Smooth muscle cell (in vitro differentiated cells): ENCODE measurements around the gene AMOTL2. TPM values are rescaled to one million over a fixed set of nuclear protein-coding genes. Genes with fewer than 3 reads are reported as not detected.
A peak's percentile ranks its signal among the peaks of the same experiment; 100 is the strongest.

Source experiments
- DNase-seq: peaks from one replicate; lab custom pipeline; 2025; ENCODE audit not compliant: unreplicated experiment; lab: John Stamatoyannopoulos, UW
- H2AFZ ChIP-seq: fragments of 200-600 bp; sonication (generic); 2 replicates; pipeline ENCODE4 v1.6.0; 2016; ENCODE audit warnings: antibody characterized with exemption, low read depth, mild to moderate bottlenecking
- H3F3A ChIP-seq: fragments of 200-600 bp; sonication (generic); 2 replicates; pipeline ENCODE4 v1.6.0; 2017; ENCODE audit warnings: antibody characterized with exemption, low read depth
- H3K27ac ChIP-seq: fragments of 200-600 bp; sonication (generic); 2 replicates; pipeline ENCODE4 v1.5.1; 2016; ENCODE audit warnings: low read depth, mild to moderate bottlenecking
- H3K27me3 ChIP-seq: fragments of 200-600 bp; sonication (generic); 2 replicates; pipeline ENCODE4 v1.6.1; 2016; ENCODE audit warnings: low read depth, mild to moderate bottlenecking
- H3K36me3 ChIP-seq: fragments of 200-600 bp; sonication (generic); 2 replicates; pipeline ENCODE4 v1.5.1; 2016; ENCODE audit warnings: low read depth
- H3K4me1 ChIP-seq: fragments of 200-600 bp; sonication (generic); 2 replicates; pipeline ENCODE4 v1.5.1; 2016; ENCODE audit warnings: low read depth
- H3K4me2 ChIP-seq: fragments of 200-600 bp; sonication (generic); 2 replicates; pipeline ENCODE4 v1.6.0; 2016; ENCODE audit warnings: mild to moderate bottlenecking
- H3K4me3 ChIP-seq: fragments of 200-600 bp; sonication (generic); 2 replicates; pipeline ENCODE4 v1.5.1; 2016; ENCODE audit warnings: mild to moderate bottlenecking
- H3K79me2 ChIP-seq: fragments of 200-600 bp; sonication (generic); 2 replicates; pipeline ENCODE4 v1.6.0; 2016; ENCODE audit warnings: low read depth, mild to moderate bottlenecking
- H3K9ac ChIP-seq: fragments of 200-600 bp; sonication (generic); 2 replicates; pipeline ENCODE4 v1.6.0; 2016; ENCODE audit warnings: low read depth
- H3K9me3 ChIP-seq: fragments of 200-600 bp; sonication (generic); replicated peaks from 2 replicates; pipeline ENCODE4 v1.5.1; 2016; ENCODE audit warnings: low read depth
- H4K20me1 ChIP-seq: fragments of 200-600 bp; sonication (generic); 2 replicates; pipeline ENCODE4 v1.6.0; 2016; ENCODE audit warnings: low read depth
- WGBS: methylation state at CpG from one replicate; pipeline ENCODE4 v1.1.7; 2016; ENCODE audit warnings: low lambda C conversion rate; 5-methylcytosine and 5-hydroxymethylcytosine counted together
- polyA plus RNA-seq: library from polyadenylated mRNA; unstranded; fragments of >200 nt; fragmentation: Nextera tagmentation; extraction: Ambion mirVana; gene quantifications from 2 replicates; pipeline ENCODE4 v1.2.1, GENCODE V29; 2016
- total RNA-seq: library from RNA; depleted of rRNA; stranded (reverse); fragments of >200 nt; gene quantifications from 2 replicates; pipeline ENCODE4 v1.2.3, GENCODE V29; 2014
- TF ChIP-seq, protein P1 (sequence below): fragments of 200-600 bp; sonication (generic); IDR thresholded peaks from 2 replicates; pipeline ENCODE4 v1.5.1; 2017; ENCODE audit warnings: borderline replicate concordance, mild to moderate bottlenecking, antibody characterized with exemption; ENCODE audit not compliant: insufficient read depth, poor library complexity, severe bottlenecking

Gene AMOTL2
- total and polyA plus RNA-seq, 2 experiments from 2014 or later = 109 to 114 TPM

DNA sequence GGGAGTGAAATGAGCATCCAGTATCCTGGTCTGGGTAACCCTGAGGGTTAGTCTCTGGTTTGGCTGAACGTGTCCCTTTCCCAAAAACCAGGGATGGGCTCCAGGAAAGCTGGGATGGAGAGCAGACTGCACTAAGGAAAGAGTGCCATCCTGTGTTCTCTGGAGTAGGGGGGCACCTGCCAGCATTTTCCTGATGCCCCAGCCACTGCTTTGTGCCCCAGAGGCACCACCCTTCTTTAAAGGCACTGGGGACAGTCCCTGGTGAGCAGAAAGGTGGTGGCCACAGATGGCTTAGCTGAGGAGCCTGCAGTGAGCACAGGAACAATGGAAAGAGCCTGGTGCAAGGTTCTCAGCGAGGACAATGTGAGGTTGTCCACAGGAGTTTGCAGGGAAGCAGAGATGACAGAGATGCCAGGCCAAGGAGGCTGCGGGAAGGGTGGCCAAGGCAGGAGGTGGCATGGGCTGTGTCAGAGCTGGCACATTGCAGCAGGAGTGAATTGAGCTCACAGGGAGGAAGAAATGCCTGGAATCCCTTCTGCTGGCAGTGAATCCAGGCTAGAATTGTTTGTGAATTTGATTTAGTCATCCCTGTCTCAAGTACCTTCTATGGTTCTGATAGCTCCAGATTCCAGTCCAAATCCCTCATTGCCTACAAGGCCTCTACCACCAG, 39.9 kb downstream of the AMOTL2 start:
- H4K20me1 ChIP-seq = no peaks in the 10 kb centered on the region
- no peak for DNase-seq
- H3K27me3 ChIP-seq = no peaks in the 10 kb centered on the region
- H3K27ac ChIP-seq = peak overlapping the region; percentile 70
- no peaks in the 10 kb centered on the region for H3K36me3 ChIP-seq
- H3K4me1 ChIP-seq = peaks cover 52% of the 10 kb centered on the region
- H3K4me2 ChIP-seq = peak overlapping the region; percentile 67
- no peaks in the 10 kb centered on the region for H3K9me3 ChIP-seq
- no peak overlapping the region for H2AFZ ChIP-seq
- 63% methylated on average over 3 of the region's 3 CpGs for WGBS
- H3K79me2 ChIP-seq = no peaks in the 10 kb centered on the region
- no peak overlapping the region for H3K9ac ChIP-seq
- TF ChIP-seq, protein P1, sequence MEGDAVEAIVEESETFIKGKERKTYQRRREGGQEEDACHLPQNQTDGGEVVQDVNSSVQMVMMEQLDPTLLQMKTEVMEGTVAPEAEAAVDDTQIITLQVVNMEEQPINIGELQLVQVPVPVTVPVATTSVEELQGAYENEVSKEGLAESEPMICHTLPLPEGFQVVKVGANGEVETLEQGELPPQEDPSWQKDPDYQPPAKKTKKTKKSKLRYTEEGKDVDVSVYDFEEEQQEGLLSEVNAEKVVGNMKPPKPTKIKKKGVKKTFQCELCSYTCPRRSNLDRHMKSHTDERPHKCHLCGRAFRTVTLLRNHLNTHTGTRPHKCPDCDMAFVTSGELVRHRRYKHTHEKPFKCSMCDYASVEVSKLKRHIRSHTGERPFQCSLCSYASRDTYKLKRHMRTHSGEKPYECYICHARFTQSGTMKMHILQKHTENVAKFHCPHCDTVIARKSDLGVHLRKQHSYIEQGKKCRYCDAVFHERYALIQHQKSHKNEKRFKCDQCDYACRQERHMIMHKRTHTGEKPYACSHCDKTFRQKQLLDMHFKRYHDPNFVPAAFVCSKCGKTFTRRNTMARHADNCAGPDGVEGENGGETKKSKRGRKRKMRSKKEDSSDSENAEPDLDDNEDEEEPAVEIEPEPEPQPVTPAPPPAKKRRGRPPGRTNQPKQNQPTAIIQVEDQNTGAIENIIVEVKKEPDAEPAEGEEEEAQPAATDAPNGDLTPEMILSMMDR = no peak
- peaks cover 35% of the 10 kb centered on the region for H3F3A ChIP-seq
- H3K4me3 ChIP-seq = no peak overlapping the region

DNA sequence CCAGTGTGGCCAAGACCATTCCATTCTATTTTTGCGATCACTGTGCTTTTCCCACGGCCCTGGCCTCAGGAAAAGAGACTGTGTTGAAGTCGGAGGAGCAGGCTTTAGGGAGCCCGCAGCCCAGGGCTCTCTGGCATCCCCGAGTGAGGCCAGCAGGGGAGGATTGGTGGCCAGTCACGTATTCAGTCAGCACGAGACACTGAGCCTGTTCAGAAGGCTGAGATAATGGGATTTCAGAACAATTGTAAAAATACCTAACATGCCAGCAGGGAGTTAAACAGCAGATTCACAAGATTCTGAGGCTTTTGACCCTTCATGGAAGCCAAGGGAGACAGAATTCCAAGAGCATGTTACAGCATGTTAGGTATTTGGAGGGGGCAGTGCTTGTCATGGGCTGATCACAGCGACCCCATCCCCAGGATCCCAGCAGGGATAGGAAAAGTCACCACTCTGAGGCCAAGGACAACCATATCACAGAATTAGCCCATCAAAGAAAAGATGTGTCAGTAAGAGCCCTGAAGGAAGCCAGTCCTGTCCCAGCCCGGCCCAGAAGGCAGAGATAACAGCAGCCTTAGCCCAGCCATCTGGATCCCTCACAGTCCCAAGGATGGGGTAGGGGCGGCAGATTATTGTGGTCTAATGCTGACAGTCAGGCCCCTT, 40.6 kb downstream of the AMOTL2 start:
- TF ChIP-seq, protein P1 = no peak
- Histone ChIP-seq H3K27ac (peak overlapping the region; percentile 70), H3K4me3 (no peak overlapping the region), H3K36me3 (no peaks in the 10 kb centered on the region), H3K27me3 (no peaks in the 10 kb centered on the region), H3F3A (peaks cover 40% of the 10 kb centered on the region), H3K4me2 (peak overlapping the region; percentile 67), H3K9ac (no peak overlapping the region), H2AFZ (no peak overlapping the region), H4K20me1 (no peaks in the 10 kb centered on the region), H3K79me2 (no peaks in the 10 kb centered on the region), H3K9me3 (no peaks in the 10 kb centered on the region), H3K4me1 (peaks cover 52% of the 10 kb centered on the region)
- no peak for DNase-seq
- 2% methylated on average over 10 of the region's 10 CpGs for WGBS

DNA sequence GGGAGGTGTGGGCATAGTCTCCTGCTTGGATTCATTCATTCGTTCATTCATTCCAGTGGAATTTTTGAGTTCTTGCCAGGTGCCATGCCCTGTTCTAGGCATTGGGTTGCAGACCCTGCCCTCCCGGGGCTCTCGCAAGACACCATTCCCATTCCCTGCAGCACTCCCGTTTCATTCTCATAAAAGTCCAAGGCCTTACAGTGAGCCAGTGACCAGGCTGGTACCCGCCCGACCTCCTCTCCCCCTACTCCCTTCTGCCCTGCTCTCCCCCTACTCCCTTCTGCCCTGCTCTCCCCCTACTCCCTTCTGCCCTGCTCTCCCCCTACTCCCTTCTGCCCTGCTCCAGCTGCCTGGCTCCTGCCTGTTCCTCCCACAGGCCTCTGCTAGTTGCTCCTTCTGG, 41.9 kb downstream of the AMOTL2 start:
- Histone ChIP-seq H3K27me3 (no peaks in the 10 kb centered on the region), H2AFZ (no peak overlapping the region), H4K20me1 (no peaks in the 10 kb centered on the region), H3K4me1 (peaks cover 55% of the 10 kb centered on the region), H3K9me3 (no peaks in the 10 kb centered on the region), H3K36me3 (no peaks in the 10 kb centered on the region), H3K79me2 (no peaks in the 10 kb centered on the region), H3K4me3 (no peak overlapping the region), H3F3A (peaks cover 48% of the 10 kb centered on the region), H3K4me2 (peak overlapping the region; percentile 67), H3K9ac (no peak overlapping the region), H3K27ac (peak overlapping the region; percentile 70)
- WGBS = 84% methylated on average over 6 of the region's 6 CpGs
- TF ChIP-seq, protein P1 = no peak
- no peak for DNase-seq
